Measurements from ENCODE around the gene SCP2.

SCP2 gene

GRCh38 chr1:53074313-53075154, 147.5 kb downstream of the SCP2 start:
- TF ChIP-seq ZC3H10 (CRISPR knock-in tag; IDR thresholded peaks at IDR 0.05) = no peak
- no peak for TF ChIP-seq TOX (CRISPR knock-in tag; IDR thresholded peaks at IDR 0.05; ENCODE audit: borderline replicate concordance)
- no peak for ATAC-seq

- TF ChIP-seq TSHZ2 (CRISPR knock-in tag; IDR thresholded peaks at IDR 0.05) = no peak
- ATAC-seq = no peak
Measured at GRCh38 chr1:53075206-53075605, 148.1 kb downstream of the SCP2 start.

GRCh38 chr1:53075761-53076163, 148.7 kb downstream of the SCP2 start:
- no peak for ATAC-seq
- TF ChIP-seq RARB (CRISPR knock-in tag; IDR thresholded peaks at IDR 0.05) = no peak
- TF ChIP-seq GLIS3 (CRISPR knock-in tag; IDR thresholded peaks at IDR 0.05) = no peak
- TF ChIP-seq PATZ1 (CRISPR knock-in tag; IDR thresholded peaks at IDR 0.05; ENCODE audit: borderline replicate concordance) = no peak
- TF ChIP-seq ZFP30 (CRISPR knock-in tag; IDR thresholded peaks at IDR 0.05) = no peak
- TF ChIP-seq ZNF8 (CRISPR knock-in tag; IDR thresholded peaks at IDR 0.05) = no peak

GRCh38 chr1:53076165-53076564, 149.1 kb downstream of the SCP2 start:
- TF ChIP-seq ZNF8 (CRISPR knock-in tag; IDR thresholded peaks at IDR 0.05) (no peak), TOX (CRISPR knock-in tag; IDR thresholded peaks at IDR 0.05; ENCODE audit: borderline replicate concordance) (no peak), CSRNP3 (CRISPR knock-in tag; IDR thresholded peaks at IDR 0.05) (no peak), OSR1 (CRISPR knock-in tag; IDR thresholded peaks at IDR 0.05) (no peak), ZNF565 (CRISPR knock-in tag; conservative IDR thresholded peaks at IDR 0.05; ENCODE audit: low read depth) (no peak), ZFP30 (CRISPR knock-in tag; IDR thresholded peaks at IDR 0.05) (no peak), ESRRG (CRISPR knock-in tag; IDR thresholded peaks at IDR 0.05) (no peak), RARB (CRISPR knock-in tag; IDR thresholded peaks at IDR 0.05) (no peak), TCF4 (CRISPR knock-in tag; IDR thresholded peaks at IDR 0.05; ENCODE audit: borderline replicate concordance) (no peak), PATZ1 (CRISPR knock-in tag; IDR thresholded peaks at IDR 0.05; ENCODE audit: borderline replicate concordance) (no peak), POU6F1 (CRISPR knock-in tag; IDR thresholded peaks at IDR 0.05; ENCODE audit: borderline replicate concordance, low read depth) (no peak), BACH2 (CRISPR knock-in tag; IDR thresholded peaks at IDR 0.05; ENCODE audit: borderline replicate concordance) (no peak), GLIS3 (CRISPR knock-in tag; IDR thresholded peaks at IDR 0.05) (no peak)
- no peak for ATAC-seq

All from SK-N-SH treated with all-trans-retinoic acid at 6 μM for 48 hours (cell line).